Measurements from ENCODE around the gene LONRF3.
"Not testable (repeated sequence)": the region's sequence is repeated elsewhere in the genome, so short reads cannot be mapped to it uniquely, and the experiment has no call there.

The LONRF3 gene

GRCh38 chrX:118988911-118989310, 14.5 kb downstream of the LONRF3 start:
- DNase-seq = no peak

- DNase-seq = no peak
Measured at GRCh38 chrX:118989886-118990285, 15.5 kb downstream of the LONRF3 start.

GRCh38 chrX:118990512-118991227, 16.3 kb downstream of the LONRF3 start:
- DNase-seq = no peak

- DNase-seq = not testable (repeated sequence)
Measured at GRCh38 chrX:118992441-118993121, 18.2 kb downstream of the LONRF3 start.

- no peak for DNase-seq
Measured at GRCh38 chrX:119003462-119003861, 29.0 kb downstream of the LONRF3 start.

- DNase-seq = peak; percentile 38
Measured at GRCh38 chrX:119004920-119005524, 30.6 kb downstream of the LONRF3 start.

GRCh38 chrX:119007189-119007770, 32.9 kb downstream of the LONRF3 start:
- no peak for DNase-seq

GRCh38 chrX:119008110-119008744, 33.8 kb downstream of the LONRF3 start:
- peak; percentile 24 for DNase-seq

- no peak for DNase-seq
Measured at GRCh38 chrX:119009071-119009470, 34.7 kb downstream of the LONRF3 start.

- no peak for DNase-seq
Measured at GRCh38 chrX:119010491-119010890, 36.1 kb downstream of the LONRF3 start.

- no peak for DNase-seq
Measured at GRCh38 chrX:119013164-119013563, 38.7 kb downstream of the LONRF3 start.

GRCh38 chrX:119015407-119016237, 41.2 kb downstream of the LONRF3 start:
- DNase-seq = no peak

- DNase-seq = no peak
Measured at GRCh38 chrX:119017077-119017476, 42.7 kb downstream of the LONRF3 start.

GRCh38 chrX:119025900-119026299, 51.5 kb downstream of the LONRF3 start:
- no peak for DNase-seq

GRCh38 chrX:119026344-119026743, 51.9 kb downstream of the LONRF3 start:
- not testable (repeated sequence) for DNase-seq

- DNase-seq = not testable (repeated sequence)
Measured at GRCh38 chrX:119027960-119028732, 53.7 kb downstream of the LONRF3 start.

GRCh38 chrX:119028733-119029330, 54.4 kb downstream of the LONRF3 start:
- no peak for DNase-seq

GRCh38 chrX:119029656-119030055, 55.2 kb downstream of the LONRF3 start:
- not testable (repeated sequence) for DNase-seq

- DNase-seq = no peak
Measured at GRCh38 chrX:119030990-119031389, 56.6 kb downstream of the LONRF3 start.

- DNase-seq = no peak
Measured at GRCh38 chrX:119036107-119037029, 62.0 kb downstream of the LONRF3 start.

Measured in T-helper 9 cell (primary cell).